Cardiac muscle cell (in vitro differentiated cells and primary cell): ENCODE results near the gene NEURL2. TPM values are rescaled to one million over a fixed set of nuclear protein-coding genes. Genes with fewer than 3 reads are reported as not detected.

Experiments
- DNase-seq, 2 donors: peaks; one replicate each; pipeline versions ENCODE4 v3.0.0 to v3.0.0-alpha.2; 2010 to 2017; ENCODE audit warnings: low read depth in 1 of 2, low spot score in 1 of 2
- H3K27ac ChIP-seq: fragments of 200-600 bp; sonication (generic); 2 replicates; pipeline ENCODE4 v1.5.1; 2016
- H3K27me3 ChIP-seq: fragments of 200-600 bp; sonication (generic); 2 replicates; pipeline ENCODE4 v1.6.0; 2016; ENCODE audit warnings: control low read depth
- H3K36me3 ChIP-seq: fragments of 200-600 bp; sonication (generic); 2 replicates; pipeline ENCODE4 v1.5.1; 2016; ENCODE audit warnings: control low read depth
- H3K4me1 ChIP-seq: fragments of 200-600 bp; sonication (generic); 2 replicates; pipeline ENCODE4 v1.8.1; 2017; ENCODE audit warnings: low read depth, mild to moderate bottlenecking, mixed run types
- H3K4me3 ChIP-seq: fragments of 200-600 bp; sonication (generic); 2 replicates; pipeline ENCODE4 v1.5.1; 2016; ENCODE audit warnings: mild to moderate bottlenecking
- H3K9me3 ChIP-seq: fragments of 200-600 bp; sonication (generic); 2 replicates; pipeline ENCODE4 v1.5.1; 2017; ENCODE audit warnings: low read depth, mild to moderate bottlenecking, control low read depth
- polyA plus RNA-seq: library from polyadenylated mRNA; unstranded; fragments of >200 nt; fragmentation: Nextera tagmentation; extraction: Ambion mirVana; gene quantifications from 2 replicates; pipeline ENCODE4 v1.2.1, GENCODE V29; 2016
- total RNA-seq: library from RNA; depleted of rRNA; stranded (reverse); fragments of >200 nt; gene quantifications from 2 replicates; pipeline ENCODE4 v1.2.3, GENCODE V29; 2016
- TF ChIP-seq, protein P1 (sequence below): IDR thresholded peaks from 2 replicates; pipeline ENCODE4 v1.5.1; 2012; ENCODE audit warnings: low read depth, mild to moderate bottlenecking, low read length

The NEURL2 gene
- total and polyA plus RNA-seq, 2 experiments from 2014 or later = 64.5 to 81.3 TPM

DNA sequence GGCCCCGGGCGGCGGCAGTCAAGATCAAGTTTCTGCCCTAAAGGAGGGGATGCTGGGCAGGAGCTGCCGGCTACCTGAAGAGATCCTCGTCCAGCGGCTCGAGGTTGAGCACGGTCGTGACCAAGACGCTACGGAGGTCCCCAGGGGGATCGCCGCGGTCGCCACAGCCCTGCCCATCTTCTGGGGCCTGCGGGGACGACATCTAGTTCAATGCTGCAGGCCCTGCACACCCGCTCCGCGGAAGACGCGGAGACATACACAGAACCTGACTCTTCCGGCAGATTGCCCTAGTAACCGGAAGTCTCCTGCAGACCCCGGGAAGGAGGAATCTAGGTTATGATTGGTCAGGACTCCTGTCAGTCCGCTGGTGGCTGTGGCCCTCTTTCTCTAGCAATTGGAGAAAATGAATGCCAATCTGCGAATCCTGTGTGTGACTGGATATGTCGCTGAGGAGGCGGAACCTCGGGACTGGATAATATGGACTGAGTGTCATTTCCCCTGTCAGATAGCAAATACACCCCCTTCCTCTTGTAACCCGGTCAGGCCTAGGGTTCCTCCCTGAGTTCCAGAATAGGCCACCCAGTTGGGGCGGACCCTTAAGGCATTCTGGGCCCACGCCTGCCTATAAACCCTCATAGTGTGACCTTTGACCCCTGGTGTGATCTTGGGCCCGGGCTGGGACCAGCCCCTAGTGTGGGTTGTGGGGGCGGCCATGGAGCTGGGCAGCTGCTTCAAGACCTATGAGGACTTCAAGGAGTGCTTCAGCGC is 33.7 kb downstream of the NEURL2 start, which contains the start of the genes ACOT8 and ZSWIM3:
Gene ACOT8 (minus strand): TSS at position 279 of the 768 bp plus-strand sequence. CDS start 77 bp downstream, at position 202.
Gene ZSWIM3 (plus strand): TSS at position 501 of the 768 bp plus-strand sequence. CDS start 212 bp downstream, at position 713.
- no peaks in the 10 kb centered on the region for H3K27me3 ChIP-seq
- DNase-seq = peak; percentile 100
- peaks cover 12% of the 10 kb centered on the region for H3K4me1 ChIP-seq
- peak within 1 kb of the TSS; percentile 60 for H3K4me3 ChIP-seq
- H3K36me3 ChIP-seq = no peaks in the 10 kb centered on the region
- TF ChIP-seq, protein P1, sequence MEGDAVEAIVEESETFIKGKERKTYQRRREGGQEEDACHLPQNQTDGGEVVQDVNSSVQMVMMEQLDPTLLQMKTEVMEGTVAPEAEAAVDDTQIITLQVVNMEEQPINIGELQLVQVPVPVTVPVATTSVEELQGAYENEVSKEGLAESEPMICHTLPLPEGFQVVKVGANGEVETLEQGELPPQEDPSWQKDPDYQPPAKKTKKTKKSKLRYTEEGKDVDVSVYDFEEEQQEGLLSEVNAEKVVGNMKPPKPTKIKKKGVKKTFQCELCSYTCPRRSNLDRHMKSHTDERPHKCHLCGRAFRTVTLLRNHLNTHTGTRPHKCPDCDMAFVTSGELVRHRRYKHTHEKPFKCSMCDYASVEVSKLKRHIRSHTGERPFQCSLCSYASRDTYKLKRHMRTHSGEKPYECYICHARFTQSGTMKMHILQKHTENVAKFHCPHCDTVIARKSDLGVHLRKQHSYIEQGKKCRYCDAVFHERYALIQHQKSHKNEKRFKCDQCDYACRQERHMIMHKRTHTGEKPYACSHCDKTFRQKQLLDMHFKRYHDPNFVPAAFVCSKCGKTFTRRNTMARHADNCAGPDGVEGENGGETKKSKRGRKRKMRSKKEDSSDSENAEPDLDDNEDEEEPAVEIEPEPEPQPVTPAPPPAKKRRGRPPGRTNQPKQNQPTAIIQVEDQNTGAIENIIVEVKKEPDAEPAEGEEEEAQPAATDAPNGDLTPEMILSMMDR = no peak
- H3K9me3 ChIP-seq = no peaks in the 10 kb centered on the region
- H3K27ac ChIP-seq = peak within 1 kb of the TSS; percentile 73

DNA sequence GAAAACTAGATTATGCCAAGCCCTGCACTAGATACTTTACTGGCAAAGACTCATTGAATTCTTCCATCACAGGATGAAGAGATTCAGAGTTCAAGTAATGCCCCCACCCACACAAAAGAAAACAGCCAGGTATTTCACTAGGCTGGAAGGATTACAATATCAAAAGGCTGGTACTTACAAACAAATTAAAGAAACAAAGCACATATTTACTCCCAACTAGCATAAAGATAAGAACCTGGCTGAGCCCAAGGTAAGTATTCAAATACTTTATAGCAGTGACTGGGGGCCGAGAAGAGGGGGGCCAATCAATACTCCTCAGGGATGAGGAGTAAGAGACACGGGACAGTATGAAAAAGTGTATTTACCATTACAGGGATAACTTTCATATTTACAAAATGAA is 37.5 kb downstream of the NEURL2 start:
- Histone ChIP-seq H3K4me3 (no peak overlapping the region), H3K27me3 (no peaks in the 10 kb centered on the region), H3K9me3 (no peaks in the 10 kb centered on the region), H3K36me3 (peaks cover 3% of the 10 kb centered on the region), H3K4me1 (peaks cover 21% of the 10 kb centered on the region), H3K27ac (no peak overlapping the region)
- TF ChIP-seq, protein P1 = no peak
- no peak for DNase-seq

DNA sequence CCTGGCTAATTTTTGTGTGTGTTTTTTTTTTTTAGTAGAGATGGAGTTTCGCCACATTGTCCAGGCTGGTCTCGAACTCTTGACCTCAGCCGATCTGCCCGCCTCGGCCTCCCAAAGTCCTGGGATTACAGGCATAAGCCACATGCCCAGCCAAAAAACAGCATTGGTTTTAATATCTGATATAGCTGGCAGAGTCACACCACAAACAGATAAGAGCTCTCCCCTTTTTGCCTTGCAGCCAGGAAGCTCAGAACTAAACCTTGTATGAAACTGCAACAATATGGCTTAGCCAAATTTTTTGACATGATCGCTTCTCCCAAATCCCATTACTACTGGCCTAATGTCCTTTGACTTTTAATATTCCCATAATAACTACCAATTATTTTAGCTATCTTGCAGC is 38.7 kb downstream of the NEURL2 start:
- H3K27me3 ChIP-seq = no peaks in the 10 kb centered on the region
- H3K4me3 ChIP-seq = no peak overlapping the region
- peaks cover 17% of the 10 kb centered on the region for H3K4me1 ChIP-seq
- no peaks in the 10 kb centered on the region for H3K9me3 ChIP-seq
- H3K36me3 ChIP-seq = peaks cover 3% of the 10 kb centered on the region
- TF ChIP-seq, protein P1 = no peak
- H3K27ac ChIP-seq = no peak overlapping the region
- no peak for DNase-seq

DNA sequence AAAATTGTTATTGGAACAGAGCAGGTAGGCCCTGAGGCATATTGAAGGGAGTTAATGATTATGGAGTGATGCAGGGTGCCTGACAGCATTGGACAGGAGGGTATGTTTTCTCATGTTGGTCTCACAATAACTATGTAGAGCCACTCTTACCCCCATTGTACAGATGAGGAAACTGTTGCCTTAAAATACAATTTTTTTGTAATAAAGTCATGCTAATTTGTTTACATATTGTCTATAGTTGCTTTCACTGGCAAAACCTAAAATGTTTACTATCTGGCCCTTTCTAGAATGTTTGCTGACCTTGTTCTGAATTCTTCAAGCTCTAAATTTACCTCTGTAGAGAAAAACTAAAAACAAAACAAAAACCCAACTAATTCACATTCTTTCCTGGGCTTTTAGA is 39.5 kb downstream of the NEURL2 start:
- Histone ChIP-seq H3K4me1 (peaks cover 15% of the 10 kb centered on the region), H3K9me3 (no peaks in the 10 kb centered on the region), H3K27ac (peak overlapping the region; percentile 64), H3K27me3 (no peaks in the 10 kb centered on the region), H3K36me3 (peaks cover 3% of the 10 kb centered on the region), H3K4me3 (no peak overlapping the region)
- TF ChIP-seq, protein P1 = no peak
- DNase-seq = no peak

DNA sequence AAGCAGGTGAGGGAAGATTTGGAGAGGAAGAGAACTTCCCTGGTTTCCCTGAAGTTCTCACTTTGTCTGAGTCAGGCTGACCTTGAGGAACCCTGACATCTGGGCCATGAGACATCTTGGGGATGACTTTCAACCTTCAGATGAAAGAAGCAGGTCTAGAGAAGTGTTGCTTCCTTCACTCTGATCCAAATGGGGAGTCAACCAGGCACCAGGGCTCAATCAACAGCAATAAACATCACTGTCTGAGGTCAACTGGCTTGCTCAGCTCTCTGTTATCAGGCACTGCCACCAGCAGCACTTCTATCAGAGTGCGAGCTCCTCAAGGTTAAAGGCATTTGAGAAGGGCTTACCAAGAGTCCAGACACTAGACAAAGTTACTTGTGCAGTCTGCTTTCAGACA is 40.1 kb downstream of the NEURL2 start:
- DNase-seq = peak in 1 of 2 donors; percentile 33
- H3K9me3 ChIP-seq = no peaks in the 10 kb centered on the region
- H3K27ac ChIP-seq = peak overlapping the region; percentile 64
- TF ChIP-seq, protein P1 = no peak
- no peaks in the 10 kb centered on the region for H3K27me3 ChIP-seq
- H3K4me1 ChIP-seq = peaks cover 9% of the 10 kb centered on the region
- no peak overlapping the region for H3K4me3 ChIP-seq
- peaks cover 8% of the 10 kb centered on the region for H3K36me3 ChIP-seq
